Stomach (tissue), 9 donors: ENCODE results near the gene NT5DC4. TPM values are rescaled to one million over a fixed set of nuclear protein-coding genes. Genes with fewer than 3 reads are reported as not detected.

Source experiments
- DNase-seq, 2 donors: peaks; one replicate each; pipeline versions ENCODE4 v3.0.0 to v3.0.0-alpha.2; 2013 to 2019
- H3K27ac ChIP-seq, 5 donors: fragments of 200-600 bp in 4 of 5; sonication (generic) in 4 of 5; one replicate each; pipeline ENCODE4 v1.5.1; 2013 to 2019; ENCODE audit warnings: mild to moderate bottlenecking in 1 of 5, moderate library complexity in 1 of 5
- H3K27me3 ChIP-seq, 3 donors: fragments of 200-600 bp; sonication (generic); one replicate each; pipeline ENCODE4 v1.5.1; 2017 to 2019; ENCODE audit warnings: mixed run types in 1 of 3
- H3K36me3 ChIP-seq, 4 donors: fragments of 200-600 bp; sonication (generic); 1 replicate in 3 of 4; 2 replicates in 1 of 4; pipeline ENCODE4 v1.5.1; 2016 to 2019
- H3K4me1 ChIP-seq, 4 donors: fragments of 200-600 bp; sonication (generic); one replicate each; pipeline ENCODE4 v1.5.1; 2016 to 2019
- H3K4me3 ChIP-seq, 4 donors: fragments of 200-600 bp; sonication (generic) in 3 of 4; one replicate each; pipeline ENCODE4 v1.5.1; 2016 to 2019; ENCODE audit warnings: mild to moderate bottlenecking in 1 of 4
- H3K9me3 ChIP-seq, 4 donors: fragments of 200-600 bp; sonication (generic); one replicate each; pipeline ENCODE4 v1.5.1; 2016 to 2019
- CTCF ChIP-seq, 7 experiments: fragments of 450-650 bp in 4 of 7; fragments of 200-600 bp in 3 of 7; sonication (generic) in 3 of 7; IDR thresholded peaks; one replicate each; pipeline ENCODE4 v1.5.1; 2016 to 2019; ENCODE audit warnings: antibody characterized with exemption in 7 of 7, control low read depth in 2 of 7, mild to moderate bottlenecking in 1 of 7
- EP300 ChIP-seq: sonication (generic); formaldehyde crosslinking; IDR thresholded peaks from one replicate; pipeline ENCODE4 v1.6.1; 2017; ENCODE audit warnings: antibody characterized with exemption
- POLR2A ChIP-seq, 4 donors: fragments of 450-650 bp; IDR thresholded peaks; one replicate each; pipeline ENCODE4 v1.6.1; 2016; ENCODE audit warnings: antibody characterized with exemption in 4 of 4, control low read depth in 2 of 4, mild to moderate bottlenecking in 1 of 4, moderate library complexity in 1 of 4
- POLR2AphosphoS5 ChIP-seq, 3 donors: sonication (generic); formaldehyde crosslinking; IDR thresholded peaks; one replicate each; pipeline ENCODE4 v1.6.1; 2016; ENCODE audit warnings: antibody characterized with exemption in 3 of 3
- WGBS, 5 donors: extraction: QIAGEN DNeasy Blood & Tissue Kit in 3 of 5; methylation state at CpG; one replicate each; pipeline versions ENCODE4 v1.1.5 to v1.1.7; 2013 to 2018; 5-methylcytosine and 5-hydroxymethylcytosine counted together
- intact Hi-C: fragments of 100-400 bp; cut with DNase I; formaldehyde crosslinking; loops from one replicate; pipeline ENCODE4 v1.15.1; 2023; ENCODE audit warnings: low total_unique reads
- polyA plus RNA-seq, 3 donors: library from polyadenylated mRNA; stranded (reverse); fragments of 200-250 nt; gene quantifications; one replicate each; pipeline ENCODE4 v1.2.3, GENCODE V29; 2013
- total RNA-seq, 5 donors: library from RNA; depleted of rRNA; stranded (reverse); fragments of >200 nt; gene quantifications; one replicate each; pipeline versions ENCODE4 v1.1.0 to v1.2.3, GENCODE V29; 2014 to 2016
- donor health status: healthy with polysubstance abuse.
- donor health status: Bipolar disorder and iron deficiency.
- donor health status: healthy.

NT5DC4 gene
- total and polyA plus RNA-seq, 8 donors: not detected

DNA sequence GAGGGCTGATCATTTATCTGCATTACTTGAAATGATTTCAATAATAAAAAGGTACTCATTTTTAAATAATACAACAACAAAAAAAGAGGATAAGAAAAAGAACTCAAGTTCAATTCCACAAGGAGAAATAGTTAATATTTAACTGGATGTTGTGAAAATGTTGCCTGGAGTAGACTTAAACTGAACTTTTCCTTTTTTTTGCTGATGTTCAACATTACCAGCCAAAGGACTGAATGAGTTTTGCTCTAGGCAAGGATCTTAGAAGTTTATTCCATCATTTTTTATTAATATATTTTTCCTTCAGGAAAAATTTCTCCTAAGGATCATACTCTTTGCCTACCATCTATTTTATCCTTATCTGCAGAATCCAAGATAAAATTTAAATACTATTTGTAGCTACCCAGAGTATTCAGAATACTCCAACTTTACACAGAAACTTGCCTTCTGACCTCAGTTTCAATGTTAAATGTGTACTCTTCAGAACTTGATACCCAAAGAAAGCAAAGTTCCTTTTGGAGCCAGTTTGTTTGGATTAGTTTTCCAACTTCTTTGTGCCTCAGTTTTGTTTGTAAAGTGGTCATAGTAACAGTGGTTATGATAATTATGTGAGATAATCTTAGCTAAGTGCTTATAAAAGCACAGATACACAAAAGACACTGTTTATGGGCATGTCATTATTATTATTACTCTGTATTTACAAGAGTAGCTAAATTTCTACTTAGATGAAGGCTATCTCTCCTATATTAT lies 30.8 kb downstream of the NT5DC4 start:
- no peaks in the 10 kb centered on the region for H3K9me3 ChIP-seq
- intact Hi-C loops: loop anchor here (10.0 kb wide), 1 partner anchor 193 kb away; no protein-coding TSS in a partner anchor
- no peak overlapping the region for H3K4me3 ChIP-seq
- H3K27me3 ChIP-seq: no peaks in the 10 kb centered on the region
- peaks cover 0 to 33% (median 16%) of the 10 kb centered on the region in 4 donors for H3K4me1 ChIP-seq
- no peak for TF ChIP-seq POLR2A (IDR thresholded peaks at IDR 0.05)
- TF ChIP-seq POLR2AphosphoS5 (IDR thresholded peaks at IDR 0.05): no peak
- no peak for TF ChIP-seq EP300
- no peak for TF ChIP-seq CTCF (IDR thresholded peaks at IDR 0.05)
- H3K27ac ChIP-seq: peak overlapping the region in 2 of 5 donors; percentile 36 to 54
- no peaks in the 10 kb centered on the region for H3K36me3 ChIP-seq
- peak in 1 of 2 donors; percentile 61 for DNase-seq

DNA sequence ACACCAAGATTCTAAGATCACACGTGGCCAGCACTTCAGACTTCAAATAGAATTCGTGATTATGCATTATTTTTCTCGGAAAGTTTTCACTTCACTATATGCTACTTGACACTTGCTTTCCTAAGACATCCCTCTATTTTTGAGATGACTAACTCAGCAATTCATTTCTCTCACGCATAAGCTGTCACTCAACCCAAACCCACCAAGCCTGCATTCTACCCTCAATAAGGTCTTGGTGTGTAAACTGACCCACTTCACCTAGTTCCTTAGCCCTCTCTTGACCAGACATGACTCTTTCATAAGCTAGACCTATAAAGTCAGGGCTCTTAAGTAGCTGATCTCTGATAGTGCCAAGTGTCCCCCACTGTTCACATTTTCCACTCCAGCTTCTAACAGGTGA lies 31.8 kb downstream of the NT5DC4 start:
- TF ChIP-seq POLR2A (IDR thresholded peaks at IDR 0.05) (no peak), POLR2AphosphoS5 (IDR thresholded peaks at IDR 0.05) (no peak), CTCF (IDR thresholded peaks at IDR 0.05) (no peak), EP300 (no peak)
- Histone ChIP-seq H3K9me3 (no peaks in the 10 kb centered on the region), H3K27me3 (no peaks in the 10 kb centered on the region), H3K4me1 (peaks cover 0 to 33% (median 16%) of the 10 kb centered on the region in 4 donors), H3K27ac (no peak overlapping the region), H3K4me3 (no peak overlapping the region), H3K36me3 (no peaks in the 10 kb centered on the region)
- no peak for DNase-seq
- intact Hi-C loops: loop anchor here (10.0 kb wide), 1 partner anchor 192 kb away; no protein-coding TSS in a partner anchor
- WGBS, 5 donors: 59 to 83% (median 72%) methylated on average over 4 of the region's 4 CpGs

DNA sequence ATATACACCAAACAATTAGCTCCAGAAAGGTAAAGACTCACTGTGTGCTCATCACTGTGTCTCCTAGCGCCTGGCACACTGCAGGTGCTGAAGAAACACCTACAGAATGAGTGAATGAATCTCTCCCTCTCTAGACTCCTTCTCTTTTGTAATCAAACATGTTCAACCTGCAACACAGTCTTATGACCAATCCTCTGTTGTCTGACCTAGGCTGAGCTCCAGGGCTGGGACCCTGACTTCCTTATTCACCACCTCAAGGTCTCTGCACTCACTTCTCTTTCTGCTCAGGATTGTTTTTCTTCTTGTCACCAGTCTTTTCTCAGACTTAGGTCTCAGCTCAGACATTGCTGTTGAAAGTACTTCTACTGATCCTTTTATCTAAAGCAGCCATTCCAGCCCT lies 33.7 kb downstream of the NT5DC4 start:
- Histone ChIP-seq H3K4me3 (no peak overlapping the region), H3K27me3 (no peaks in the 10 kb centered on the region), H3K9me3 (no peaks in the 10 kb centered on the region), H3K36me3 (no peaks in the 10 kb centered on the region), H3K4me1 (peaks cover 0 to 32% (median 16%) of the 10 kb centered on the region in 4 donors), H3K27ac (no peak overlapping the region)
- intact Hi-C loops: loop anchor here (10.0 kb wide), 1 partner anchor 190 kb away; no protein-coding TSS in a partner anchor
- WGBS, 5 donors: 86 to 100% (median 97%) methylated on average over 1 of the region's 1 CpG
- no peak for DNase-seq
- TF ChIP-seq POLR2A (IDR thresholded peaks at IDR 0.05) (no peak), CTCF (IDR thresholded peaks at IDR 0.05) (no peak), EP300 (no peak), POLR2AphosphoS5 (IDR thresholded peaks at IDR 0.05) (no peak)

DNA sequence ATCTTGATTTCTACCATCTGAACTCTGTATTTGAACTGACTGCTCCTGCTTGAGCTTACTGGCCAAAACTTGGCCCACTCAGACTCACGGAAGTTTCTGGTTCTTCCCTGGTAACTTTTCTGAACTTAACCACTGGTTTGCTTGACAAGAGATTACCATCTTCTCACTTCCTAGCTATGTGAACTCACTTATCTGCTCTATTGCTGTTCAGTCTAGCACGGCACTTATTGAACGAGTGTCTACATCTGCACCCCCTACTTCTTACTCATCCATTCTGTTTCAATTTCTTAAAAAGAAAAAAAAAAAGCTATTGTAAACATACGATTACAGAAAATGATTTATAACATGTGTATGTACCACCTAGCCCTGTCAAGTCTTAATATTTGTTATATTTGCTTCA lies 34.6 kb downstream of the NT5DC4 start:
- DNase-seq: no peak
- WGBS, 5 donors: 79 to 92% (median 85%) methylated on average over 4 of the region's 4 CpGs
- H3K27ac ChIP-seq: no peak overlapping the region
- peaks cover 0 to 24% (median 14%) of the 10 kb centered on the region in 4 donors for H3K4me1 ChIP-seq
- intact Hi-C loops: loop anchor here (10.0 kb wide), 1 partner anchor 189 kb away; no protein-coding TSS in a partner anchor
- no peaks in the 10 kb centered on the region for H3K9me3 ChIP-seq
- H3K4me3 ChIP-seq: no peak overlapping the region
- TF ChIP-seq CTCF (IDR thresholded peaks at IDR 0.05): no peak
- no peak for TF ChIP-seq POLR2AphosphoS5 (IDR thresholded peaks at IDR 0.05)
- TF ChIP-seq POLR2A (IDR thresholded peaks at IDR 0.05): no peak
- no peak for TF ChIP-seq EP300
- no peaks in the 10 kb centered on the region for H3K27me3 ChIP-seq
- no peaks in the 10 kb centered on the region for H3K36me3 ChIP-seq
